NK-92 (cell line): ENCODE data around the gene TYK2.
"Not testable (repeated sequence)": the region's sequence is repeated elsewhere in the genome, so short reads cannot be mapped to it uniquely, and the experiment has no call there.

Experiments
- DNase-seq: peaks from one replicate; lab custom pipeline; 2025; ENCODE audit not compliant: unreplicated experiment; lab: John Stamatoyannopoulos, UW

TYK2 gene

DNA sequence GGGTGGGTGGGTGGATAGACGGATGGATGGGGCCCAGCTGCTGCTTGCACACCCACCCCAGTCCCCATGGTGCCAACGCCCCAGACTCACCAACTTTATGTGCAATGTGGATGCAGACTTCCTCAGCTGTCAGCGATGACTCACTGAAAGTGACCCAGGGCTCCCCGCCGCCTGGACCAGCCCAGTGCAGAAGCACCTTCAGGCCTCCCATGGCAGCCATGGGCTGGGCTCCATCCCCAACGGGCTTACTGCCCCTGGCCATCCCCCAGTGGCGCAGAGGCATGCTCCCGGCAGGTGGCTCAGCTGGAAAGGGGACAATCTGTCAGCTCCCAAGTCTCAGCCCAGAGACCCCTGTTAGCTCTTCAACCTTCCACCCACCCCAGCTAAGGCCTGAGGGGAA lies 2.2 kb downstream of the TYK2 start:
- no peak for DNase-seq

DNA sequence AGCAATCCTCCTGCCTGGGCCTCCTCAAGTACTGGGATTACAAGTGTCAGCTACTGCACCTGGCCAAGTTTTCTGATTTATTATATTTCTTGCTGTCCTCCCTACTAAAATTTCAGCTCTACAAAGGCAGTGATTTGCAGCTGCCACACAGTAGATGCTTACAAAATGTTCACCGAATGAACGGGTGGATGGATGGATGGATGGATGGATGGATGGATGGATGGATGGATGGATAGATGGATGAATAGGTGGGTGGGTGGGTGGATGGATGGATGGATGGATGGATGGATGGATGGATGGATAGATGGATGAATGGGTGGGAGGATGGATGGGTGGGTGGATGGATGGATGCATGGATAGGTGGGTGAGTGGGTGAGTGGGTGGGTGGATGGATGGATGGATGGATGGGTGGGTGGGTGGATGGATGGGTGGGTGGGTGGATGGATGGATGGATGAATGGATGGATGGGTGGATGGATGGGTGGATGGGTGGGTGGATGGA lies 3.2 kb downstream of the TYK2 start:
- DNase-seq, result not testable (repeated sequence)

GRCh38 chr19:10374931-10375330 lies 5.4 kb downstream of the TYK2 start:
- DNase-seq, result no peak

DNA sequence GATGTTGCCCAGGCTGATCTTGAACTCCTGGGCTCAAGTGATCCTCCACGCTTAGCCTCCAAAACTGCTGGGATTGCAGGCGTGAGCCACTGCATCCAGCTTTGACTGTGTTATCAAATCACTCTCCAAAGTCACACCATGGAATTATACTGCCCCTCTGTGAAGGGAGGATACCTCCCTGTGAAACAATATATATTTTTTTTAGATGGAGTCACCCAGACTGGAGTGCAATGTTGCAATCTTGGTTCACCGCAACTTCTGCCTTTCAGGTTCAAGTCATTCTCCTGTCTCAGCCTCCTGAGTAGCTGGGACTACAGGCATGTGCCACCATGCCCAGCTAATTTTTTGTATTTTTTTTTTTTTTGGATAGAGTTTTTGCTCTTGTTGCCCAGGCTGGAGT lies 7.7 kb downstream of the TYK2 start:
- DNase-seq, result no peak

DNA sequence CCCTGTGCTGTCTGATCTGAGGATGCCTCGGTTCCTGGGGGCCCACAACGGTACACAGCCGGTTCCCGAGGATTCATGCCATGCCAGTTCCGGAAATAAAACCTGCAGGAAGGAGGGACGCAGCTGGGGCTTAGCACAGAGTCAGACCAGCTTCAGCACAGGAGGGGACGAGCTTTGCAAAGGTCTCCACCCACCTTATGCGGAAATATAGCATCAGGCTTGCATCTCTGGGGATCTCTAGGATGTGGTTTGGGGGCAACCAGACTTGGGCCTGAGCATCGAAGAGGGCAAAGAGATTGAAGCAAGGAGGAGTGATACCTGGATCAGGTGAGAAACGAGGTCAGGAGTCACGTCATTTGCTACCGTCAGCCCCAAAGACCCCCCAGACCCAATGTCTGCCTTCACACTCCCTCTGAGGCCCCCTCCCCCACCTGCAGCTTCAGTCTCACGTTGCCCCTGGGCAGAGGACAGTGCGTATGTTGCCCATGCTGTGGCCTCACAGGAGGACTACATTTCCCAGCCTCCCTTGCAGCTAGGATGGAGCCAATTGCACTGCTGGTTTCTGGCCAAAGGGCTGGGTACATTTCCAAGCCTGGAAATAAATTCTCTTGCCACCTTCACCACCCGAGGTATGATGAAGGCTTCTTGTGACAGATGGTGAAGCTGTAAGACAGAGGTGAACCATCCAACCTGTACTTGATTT lies 12.1 kb downstream of the TYK2 start:
- DNase-seq, result no peak

DNA sequence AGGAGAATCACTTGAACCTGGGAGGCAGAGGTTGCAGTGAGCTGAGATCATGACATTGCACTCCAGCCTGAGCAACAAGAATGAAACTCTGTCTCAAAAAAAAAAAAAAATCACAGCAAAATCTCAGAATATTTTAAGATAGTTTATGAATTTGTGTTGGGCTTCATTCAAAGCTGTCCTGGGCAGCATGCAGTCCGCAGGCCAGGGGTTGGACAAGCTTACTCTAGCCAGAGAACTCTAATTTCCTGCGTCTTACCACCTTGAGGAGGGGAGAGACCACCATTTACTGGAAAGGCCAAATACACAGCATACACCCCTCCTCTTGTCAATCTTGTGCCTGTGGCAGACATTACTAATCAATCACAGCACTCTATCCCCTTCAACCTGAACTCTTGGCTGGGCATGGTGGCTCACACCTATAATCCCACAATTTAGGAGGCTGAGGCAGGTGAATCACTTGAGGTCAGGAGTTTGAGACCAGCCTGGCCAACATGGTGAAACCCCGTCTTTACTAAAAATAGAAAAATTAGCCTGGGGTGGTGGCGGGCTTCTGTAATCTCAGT lies 13.3 kb downstream of the TYK2 start:
- not testable (repeated sequence) for DNase-seq

- DNase-seq, result no peak
These were observed 14.9 kb downstream of the TYK2 start for GRCh38 chr19:10365518-10365917.

DNA sequence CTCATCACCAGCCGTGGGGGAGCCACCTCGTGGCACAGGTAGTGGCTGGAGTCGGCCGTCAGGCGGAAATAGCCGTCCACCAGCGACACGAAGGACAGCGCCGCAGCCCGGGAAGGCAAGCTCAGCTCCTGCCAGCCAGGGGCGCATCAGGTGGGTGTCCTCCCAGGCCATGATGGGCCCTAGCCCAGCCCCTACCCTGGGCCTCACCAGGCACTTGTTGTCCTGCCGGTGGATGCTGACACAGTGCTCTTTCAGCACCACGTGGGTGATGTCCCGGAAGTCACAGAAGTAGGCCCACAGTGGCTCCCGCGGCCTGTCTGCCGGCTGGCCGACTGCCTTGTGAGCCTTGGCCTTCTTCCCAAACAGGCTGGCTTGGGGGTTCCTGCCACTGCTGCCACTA lies 15.7 kb downstream of the TYK2 start:
- no peak for DNase-seq

- DNase-seq, result no peak
These were observed 16.5 kb downstream of the TYK2 start for GRCh38 chr19:10363789-10364281.

GRCh38 chr19:10362259-10362658 lies 18.1 kb downstream of the TYK2 start:
- DNase-seq, result no peak

GRCh38 chr19:10361569-10362011 lies 18.8 kb downstream of the TYK2 start:
- no peak for DNase-seq

DNA sequence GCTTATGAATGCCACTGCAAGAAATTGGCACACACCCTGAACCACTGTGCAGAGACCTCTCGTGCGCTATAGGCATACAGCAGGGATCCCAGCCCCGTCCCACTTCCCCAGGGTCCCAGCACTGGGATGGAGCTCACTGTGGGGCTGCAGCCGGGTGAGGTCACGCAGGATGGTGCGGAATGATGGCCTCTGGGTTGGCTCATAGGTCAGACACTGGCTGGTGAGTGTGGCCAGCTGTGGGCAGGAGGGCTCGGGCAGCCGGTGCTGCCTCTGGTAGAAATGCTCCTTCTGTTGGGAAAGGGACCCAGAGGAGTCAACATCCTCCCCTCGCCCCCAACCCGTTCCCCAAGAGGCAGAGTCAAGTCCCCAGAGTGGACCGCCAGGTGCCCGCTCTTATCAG lies 23.9 kb downstream of the TYK2 start:
- no peak for DNase-seq

- no peak for DNase-seq
These were observed 26.5 kb downstream of the TYK2 start for GRCh38 chr19:10353793-10354391.

GRCh38 chr19:10352764-10353671 lies 27.4 kb downstream of the TYK2 start:
- DNase-seq, result no peak

GRCh38 chr19:10346509-10346908 lies 33.9 kb downstream of the TYK2 start:
- no peak for DNase-seq

DNA sequence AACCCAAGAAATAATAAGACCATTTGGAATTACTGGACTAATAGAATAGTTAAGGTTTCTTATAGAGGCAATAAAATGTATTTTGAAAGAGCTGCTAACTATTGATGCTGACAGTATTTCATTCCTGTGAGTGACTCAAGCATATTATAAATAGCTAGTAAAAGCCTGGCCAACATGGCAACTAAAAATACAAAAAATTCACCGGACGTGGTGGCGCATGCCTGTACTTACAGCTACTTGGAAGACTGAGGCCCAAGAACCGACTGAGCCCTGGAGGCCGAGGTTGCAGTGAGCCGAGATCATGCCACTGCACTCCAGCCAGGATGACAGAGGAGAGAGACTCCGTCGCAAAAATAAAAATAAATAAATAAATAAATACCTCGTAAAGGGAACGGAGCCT lies 35.6 kb downstream of the TYK2 start:
- DNase-seq, result no peak

- DNase-seq, result no peak
These were observed 36.9 kb downstream of the TYK2 start for GRCh38 chr19:10343495-10343894.

DNA sequence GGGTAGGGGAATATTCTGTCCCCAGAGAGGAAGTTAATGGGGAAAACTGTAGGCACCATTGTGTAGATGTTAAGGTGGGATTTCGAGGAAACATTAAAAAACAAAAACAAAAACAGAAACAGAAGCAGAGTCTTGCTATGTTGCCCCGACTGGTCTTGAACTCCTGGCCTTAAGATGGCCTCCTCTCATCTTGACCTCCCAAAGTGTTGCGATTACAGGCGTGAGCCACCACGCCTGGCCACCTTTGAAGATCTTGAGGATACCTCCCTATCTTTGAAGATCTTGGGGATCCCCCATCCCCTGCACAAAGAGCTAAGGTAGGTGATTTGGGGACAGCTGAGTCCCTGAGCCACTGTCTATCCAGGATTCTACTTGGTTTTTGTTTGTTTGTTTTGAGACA lies 40.4 kb downstream of the TYK2 start:
- no peak for DNase-seq

- no peak for DNase-seq
These were observed 40.9 kb downstream of the TYK2 start, which contains the start of gene ICAM3 for GRCh38 chr19:10339380-10339960. ICAM3 (minus strand) TSS chr19:10339624; CDS start chr19:10339614, 10 bp downstream.

DNA sequence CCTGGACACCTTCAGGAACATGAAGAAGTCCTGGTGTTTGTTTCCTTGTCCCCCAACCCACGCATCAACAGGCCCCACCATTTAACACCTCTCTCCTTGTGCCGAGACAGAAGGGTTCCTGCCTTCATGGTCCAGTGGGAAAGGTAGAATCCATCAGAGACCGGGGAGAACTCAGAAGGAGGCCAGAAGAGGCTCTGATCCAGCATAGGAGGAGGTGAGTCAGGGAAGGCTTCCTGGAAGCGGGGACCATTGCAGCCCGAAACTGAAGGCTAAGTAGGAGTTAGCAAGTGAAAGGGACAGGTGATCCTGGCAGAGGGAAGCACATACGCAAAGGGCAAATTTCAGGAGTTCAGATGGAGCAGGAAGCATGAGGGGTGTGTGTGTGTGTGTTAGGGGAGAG lies 41.4 kb downstream of the TYK2 start:
- DNase-seq, result no peak

- DNase-seq, result not testable (repeated sequence)
These were observed 43.6 kb downstream of the TYK2 start for GRCh38 chr19:10336725-10337124.
